Measurements from ENCODE around the gene CASKIN2.
A peak's percentile ranks its signal among the peaks of the same experiment; 100 is the strongest.

CASKIN2 gene

GRCh38 chr17:75549246-75550138 is 34.2 kb upstream of the CASKIN2 start:
- DNase-seq (ENCODE audit: low read depth in 2 of 2) = no peak

- DNase-seq (ENCODE audit: low read depth in 2 of 2) = no peak
Observed at GRCh38 chr17:75548813-75549212, 33.5 kb upstream of the CASKIN2 start.

- no peak for DNase-seq (ENCODE audit: low read depth in 2 of 2)
Observed at GRCh38 chr17:75547091-75547490, 31.8 kb upstream of the CASKIN2 start.

- DNase-seq (ENCODE audit: low read depth in 2 of 2) = no peak
Observed at GRCh38 chr17:75546181-75546580, 30.8 kb upstream of the CASKIN2 start.

GRCh38 chr17:75544250-75544649 is 28.9 kb upstream of the CASKIN2 start:
- no peak for DNase-seq (ENCODE audit: low read depth in 2 of 2)

- DNase-seq (ENCODE audit: low read depth in 2 of 2) = no peak
Observed at GRCh38 chr17:75542728-75543336, 27.5 kb upstream of the CASKIN2 start.

- no peak for DNase-seq (ENCODE audit: low read depth in 2 of 2)
Observed at GRCh38 chr17:75542229-75542628, 26.9 kb upstream of the CASKIN2 start.

GRCh38 chr17:75540923-75541503 is 25.7 kb upstream of the CASKIN2 start:
- no peak for DNase-seq (ENCODE audit: low read depth in 2 of 2)

GRCh38 chr17:75539967-75540729 is 24.8 kb upstream of the CASKIN2 start:
- no peak for DNase-seq (ENCODE audit: low read depth in 2 of 2)

GRCh38 chr17:75536366-75536765 is 21.0 kb upstream of the CASKIN2 start:
- no peak for DNase-seq (ENCODE audit: low read depth in 2 of 2)

- DNase-seq (ENCODE audit: low read depth in 2 of 2) = no peak
Observed at GRCh38 chr17:75535871-75536270, 20.5 kb upstream of the CASKIN2 start.

GRCh38 chr17:75535119-75535537 is 19.8 kb upstream of the CASKIN2 start:
- no peak for DNase-seq (ENCODE audit: low read depth in 2 of 2)

GRCh38 chr17:75531721-75532072 is 16.4 kb upstream of the CASKIN2 start:
- DNase-seq (ENCODE audit: low read depth in 2 of 2) = no peak

- no peak for DNase-seq (ENCODE audit: low read depth in 2 of 2)
Observed at GRCh38 chr17:75530837-75531720, 15.7 kb upstream of the CASKIN2 start.

GRCh38 chr17:75526555-75527270 is 11.4 kb upstream of the CASKIN2 start:
- DNase-seq (ENCODE audit: low read depth in 2 of 2) = no peak

GRCh38 chr17:75525806-75526554 is 10.6 kb upstream of the CASKIN2 start:
- no peak for DNase-seq (ENCODE audit: low read depth in 2 of 2)

GRCh38 chr17:75524970-75525805 is 9.9 kb upstream of the CASKIN2 start, which contains the start of gene LLGL2:
Gene LLGL2 (plus strand): TSS chr17:75525697. CDS start chr17:75543427, 17,730 bp downstream.
- DNase-seq (ENCODE audit: low read depth in 2 of 2) = peak; percentile 10 to 11

GRCh38 chr17:75524269-75524969 is 9.1 kb upstream of the CASKIN2 start:
- no peak for DNase-seq (ENCODE audit: low read depth in 2 of 2)
